Smooth muscle cell (in vitro differentiated cells): ENCODE results near the gene ERICH2. TPM values are rescaled to one million over a fixed set of nuclear protein-coding genes. Genes with fewer than 3 reads are reported as not detected.

Experiments
- DNase-seq: peaks from one replicate; lab custom pipeline; 2025; ENCODE audit not compliant: unreplicated experiment; lab: John Stamatoyannopoulos, UW
- H2AFZ ChIP-seq: fragments of 200-600 bp; sonication (generic); 2 replicates; pipeline ENCODE4 v1.6.0; 2016; ENCODE audit warnings: antibody characterized with exemption, low read depth, mild to moderate bottlenecking
- H3F3A ChIP-seq: fragments of 200-600 bp; sonication (generic); 2 replicates; pipeline ENCODE4 v1.6.0; 2017; ENCODE audit warnings: antibody characterized with exemption, low read depth
- H3K27ac ChIP-seq: fragments of 200-600 bp; sonication (generic); 2 replicates; pipeline ENCODE4 v1.5.1; 2016; ENCODE audit warnings: low read depth, mild to moderate bottlenecking
- H3K27me3 ChIP-seq: fragments of 200-600 bp; sonication (generic); 2 replicates; pipeline ENCODE4 v1.6.1; 2016; ENCODE audit warnings: low read depth, mild to moderate bottlenecking
- H3K36me3 ChIP-seq: fragments of 200-600 bp; sonication (generic); 2 replicates; pipeline ENCODE4 v1.5.1; 2016; ENCODE audit warnings: low read depth
- H3K4me1 ChIP-seq: fragments of 200-600 bp; sonication (generic); 2 replicates; pipeline ENCODE4 v1.5.1; 2016; ENCODE audit warnings: low read depth
- H3K4me2 ChIP-seq: fragments of 200-600 bp; sonication (generic); 2 replicates; pipeline ENCODE4 v1.6.0; 2016; ENCODE audit warnings: mild to moderate bottlenecking
- H3K4me3 ChIP-seq: fragments of 200-600 bp; sonication (generic); 2 replicates; pipeline ENCODE4 v1.5.1; 2016; ENCODE audit warnings: mild to moderate bottlenecking
- H3K79me2 ChIP-seq: fragments of 200-600 bp; sonication (generic); 2 replicates; pipeline ENCODE4 v1.6.0; 2016; ENCODE audit warnings: low read depth, mild to moderate bottlenecking
- H3K9ac ChIP-seq: fragments of 200-600 bp; sonication (generic); 2 replicates; pipeline ENCODE4 v1.6.0; 2016; ENCODE audit warnings: low read depth
- H3K9me3 ChIP-seq: fragments of 200-600 bp; sonication (generic); replicated peaks from 2 replicates; pipeline ENCODE4 v1.5.1; 2016; ENCODE audit warnings: low read depth
- H4K20me1 ChIP-seq: fragments of 200-600 bp; sonication (generic); 2 replicates; pipeline ENCODE4 v1.6.0; 2016; ENCODE audit warnings: low read depth
- WGBS: methylation state at CpG from one replicate; pipeline ENCODE4 v1.1.7; 2016; ENCODE audit warnings: low lambda C conversion rate; 5-methylcytosine and 5-hydroxymethylcytosine counted together
- polyA plus RNA-seq: library from polyadenylated mRNA; unstranded; fragments of >200 nt; fragmentation: Nextera tagmentation; extraction: Ambion mirVana; gene quantifications from 2 replicates; pipeline ENCODE4 v1.2.1, GENCODE V29; 2016
- total RNA-seq: library from RNA; depleted of rRNA; stranded (reverse); fragments of >200 nt; gene quantifications from 2 replicates; pipeline ENCODE4 v1.2.3, GENCODE V29; 2014
- TF ChIP-seq, protein P1 (sequence below): fragments of 200-600 bp; sonication (generic); IDR thresholded peaks from 2 replicates; pipeline ENCODE4 v1.5.1; 2017; ENCODE audit warnings: borderline replicate concordance, mild to moderate bottlenecking, antibody characterized with exemption; ENCODE audit not compliant: insufficient read depth, poor library complexity, severe bottlenecking

The ERICH2 gene
- total and polyA plus RNA-seq, 2 experiments from 2014 or later: 1.3 TPM; not detected in 1

DNA sequence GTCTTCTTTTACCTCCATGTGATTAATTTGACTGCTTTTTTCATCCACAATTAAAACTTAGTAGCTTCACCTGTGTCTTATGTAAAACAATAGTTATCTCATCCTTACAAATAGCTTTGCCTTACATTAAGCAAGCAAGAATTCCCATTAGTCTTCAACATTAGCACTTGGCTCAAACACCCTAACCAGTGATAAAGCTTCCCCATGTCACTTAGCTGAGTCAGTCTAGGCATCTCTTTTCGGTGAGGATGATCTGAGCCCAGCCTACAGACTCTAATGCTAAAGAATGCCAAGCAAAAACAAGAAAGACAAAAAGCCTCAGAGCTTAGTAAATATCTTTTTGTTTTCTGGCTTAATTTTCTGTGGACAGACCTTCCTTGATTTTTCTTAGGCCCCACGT, 72.6 kb downstream of the ERICH2 start:
- no peaks in the 10 kb centered on the region for H3K79me2 ChIP-seq
- H3K9me3 ChIP-seq: no peaks in the 10 kb centered on the region
- no peak overlapping the region for H2AFZ ChIP-seq
- H3F3A ChIP-seq: peaks cover 9% of the 10 kb centered on the region
- no peak overlapping the region for H3K9ac ChIP-seq
- H3K4me1 ChIP-seq: peaks cover 11% of the 10 kb centered on the region
- no peak overlapping the region for H3K4me3 ChIP-seq
- H3K27ac ChIP-seq: peak overlapping the region; percentile 80
- H3K27me3 ChIP-seq: no peaks in the 10 kb centered on the region
- peak overlapping the region; percentile 78 for H3K4me2 ChIP-seq
- DNase-seq: no peak
- 16% methylated on average over 2 of the region's 2 CpGs for WGBS
- no peaks in the 10 kb centered on the region for H3K36me3 ChIP-seq
- no peaks in the 10 kb centered on the region for H4K20me1 ChIP-seq
- TF ChIP-seq, protein P1, sequence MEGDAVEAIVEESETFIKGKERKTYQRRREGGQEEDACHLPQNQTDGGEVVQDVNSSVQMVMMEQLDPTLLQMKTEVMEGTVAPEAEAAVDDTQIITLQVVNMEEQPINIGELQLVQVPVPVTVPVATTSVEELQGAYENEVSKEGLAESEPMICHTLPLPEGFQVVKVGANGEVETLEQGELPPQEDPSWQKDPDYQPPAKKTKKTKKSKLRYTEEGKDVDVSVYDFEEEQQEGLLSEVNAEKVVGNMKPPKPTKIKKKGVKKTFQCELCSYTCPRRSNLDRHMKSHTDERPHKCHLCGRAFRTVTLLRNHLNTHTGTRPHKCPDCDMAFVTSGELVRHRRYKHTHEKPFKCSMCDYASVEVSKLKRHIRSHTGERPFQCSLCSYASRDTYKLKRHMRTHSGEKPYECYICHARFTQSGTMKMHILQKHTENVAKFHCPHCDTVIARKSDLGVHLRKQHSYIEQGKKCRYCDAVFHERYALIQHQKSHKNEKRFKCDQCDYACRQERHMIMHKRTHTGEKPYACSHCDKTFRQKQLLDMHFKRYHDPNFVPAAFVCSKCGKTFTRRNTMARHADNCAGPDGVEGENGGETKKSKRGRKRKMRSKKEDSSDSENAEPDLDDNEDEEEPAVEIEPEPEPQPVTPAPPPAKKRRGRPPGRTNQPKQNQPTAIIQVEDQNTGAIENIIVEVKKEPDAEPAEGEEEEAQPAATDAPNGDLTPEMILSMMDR: no peak

DNA sequence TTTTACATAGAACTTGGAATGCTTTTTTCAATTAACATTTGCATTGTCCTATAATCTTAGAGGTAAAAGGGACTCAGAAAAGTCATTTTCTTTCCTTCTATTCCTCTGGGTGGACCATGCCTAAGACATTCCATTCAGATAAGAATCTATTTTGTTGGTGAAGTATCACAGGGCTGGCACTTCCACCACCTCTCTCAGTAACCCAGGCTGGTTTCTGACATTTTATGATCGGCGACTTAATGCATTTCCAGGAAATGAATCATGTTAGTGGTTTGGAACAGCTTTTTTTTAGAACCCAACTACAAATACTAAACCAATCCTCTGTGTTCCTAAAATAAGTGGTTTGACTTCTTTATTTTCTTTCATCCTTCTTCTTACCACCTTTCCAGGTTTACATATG, 73.5 kb downstream of the ERICH2 start:
- TF ChIP-seq, protein P1: no peak
- Histone ChIP-seq H3K4me3 (no peak overlapping the region), H3K9ac (no peak overlapping the region), H3K36me3 (no peaks in the 10 kb centered on the region), H2AFZ (no peak overlapping the region), H3K4me1 (peaks cover 11% of the 10 kb centered on the region), H3K4me2 (peak overlapping the region; percentile 78), H3F3A (peaks cover 9% of the 10 kb centered on the region), H4K20me1 (no peaks in the 10 kb centered on the region), H3K27ac (peak overlapping the region; percentile 80), H3K79me2 (no peaks in the 10 kb centered on the region), H3K27me3 (no peaks in the 10 kb centered on the region), H3K9me3 (no peaks in the 10 kb centered on the region)
- 2% methylated on average over 2 of the region's 2 CpGs for WGBS
- no peak for DNase-seq

DNA sequence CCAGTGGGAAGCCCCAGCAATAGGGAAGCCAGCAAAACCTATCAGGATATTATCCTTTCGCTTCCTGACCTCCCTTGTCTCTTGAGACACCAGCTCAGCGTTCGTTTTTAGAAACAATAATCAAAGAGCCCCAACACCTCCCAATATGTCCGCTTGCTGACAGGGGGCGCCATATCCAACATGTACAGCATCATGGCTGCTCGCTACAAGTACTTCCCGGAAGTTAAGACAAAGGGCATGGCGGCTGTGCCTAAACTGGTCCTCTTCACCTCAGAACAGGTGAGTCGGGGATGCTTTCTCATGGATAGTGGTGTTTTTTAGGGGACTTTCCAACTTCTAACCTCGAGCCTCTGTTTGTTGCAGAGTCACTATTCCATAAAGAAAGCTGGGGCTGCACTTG, 75.2 kb downstream of the ERICH2 start:
- H3K36me3 ChIP-seq: no peaks in the 10 kb centered on the region

DNA sequence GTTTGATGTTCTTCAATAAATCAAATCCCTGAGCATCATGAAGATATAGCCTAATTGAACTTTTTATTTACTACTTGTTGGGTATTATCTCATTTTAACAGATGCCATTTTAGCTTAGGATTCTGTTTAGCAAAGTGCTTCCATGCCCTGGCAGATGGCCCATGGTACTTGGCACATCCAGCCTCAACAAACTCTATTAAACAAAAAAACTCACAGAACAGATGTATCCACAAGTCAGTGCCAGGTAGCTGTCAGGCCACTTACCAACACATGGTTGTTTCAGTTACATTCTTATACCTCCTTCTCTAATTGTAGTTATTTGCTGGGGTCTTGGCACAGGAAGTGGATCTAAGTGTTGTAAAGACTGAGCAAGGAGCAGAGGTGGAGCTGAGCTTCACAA, 76.1 kb downstream of the ERICH2 start:
- H3K79me2 ChIP-seq: no peaks in the 10 kb centered on the region
- H2AFZ ChIP-seq: no peak overlapping the region
- H3F3A ChIP-seq: peaks cover 9% of the 10 kb centered on the region
- H3K9ac ChIP-seq: no peak overlapping the region
- no peak for DNase-seq
- H3K27me3 ChIP-seq: no peaks in the 10 kb centered on the region
- H3K4me1 ChIP-seq: peaks cover 11% of the 10 kb centered on the region
- H3K9me3 ChIP-seq: no peaks in the 10 kb centered on the region
- no peaks in the 10 kb centered on the region for H3K36me3 ChIP-seq
- no peak overlapping the region for H3K4me3 ChIP-seq
- H4K20me1 ChIP-seq: no peaks in the 10 kb centered on the region
- H3K4me2 ChIP-seq: no peak overlapping the region
- no peak overlapping the region for H3K27ac ChIP-seq
- TF ChIP-seq, protein P1: no peak

More for the DNA sequence above, 75.2 kb downstream of the ERICH2 start:
- Histone ChIP-seq H3K79me2 (no peaks in the 10 kb centered on the region), H3K4me1 (peaks cover 11% of the 10 kb centered on the region), H2AFZ (no peak overlapping the region), H3K4me2 (no peak overlapping the region), H4K20me1 (no peaks in the 10 kb centered on the region), H3K9me3 (no peaks in the 10 kb centered on the region), H3K4me3 (no peak overlapping the region), H3K27me3 (no peaks in the 10 kb centered on the region), H3K9ac (no peak overlapping the region), H3K27ac (no peak overlapping the region), H3F3A (peaks cover 9% of the 10 kb centered on the region)
- DNase-seq: no peak
- TF ChIP-seq, protein P1: peak; percentile 8
- WGBS: 89% methylated on average over 10 of the region's 10 CpGs
